ENCODE results near the gene RASL11A.

RASL11A gene

DNA sequence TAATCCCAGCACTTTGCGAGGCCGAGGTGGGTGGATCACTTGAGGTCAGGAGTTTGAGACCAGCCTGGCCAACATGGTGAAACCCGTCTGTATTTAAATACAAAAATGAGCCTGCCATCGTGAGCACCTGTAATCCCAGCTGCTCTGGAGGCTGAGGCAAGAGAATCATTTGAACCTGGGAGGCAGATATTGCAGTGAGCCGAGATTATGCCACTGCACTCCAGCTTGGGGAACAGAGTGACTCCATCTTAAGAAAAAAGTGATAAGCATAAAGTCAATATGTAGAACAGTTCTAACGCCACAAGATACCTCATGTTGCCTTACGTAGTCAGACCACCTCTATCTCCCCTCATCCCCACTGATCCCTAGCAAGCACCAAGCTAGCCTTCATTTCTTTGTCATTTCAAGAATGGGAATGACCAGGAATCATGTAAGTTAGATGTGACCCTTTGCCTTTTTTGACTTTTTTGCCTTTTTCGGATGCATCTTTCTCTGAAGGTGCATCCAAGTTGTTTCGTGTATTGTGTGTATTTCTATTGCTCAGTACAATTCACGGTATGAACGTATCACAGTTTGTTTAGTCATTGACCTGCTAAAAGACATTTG lies 12.9 kb upstream of the RASL11A start:
- no peak for DNase-seq (ENCODE audit: low spot score)
- CTCF ChIA-PET = no interaction called here
- POLR2A ChIA-PET (ENCODE audit: low non-redundant PET) = interaction anchor here (0.6 to 1.0 kb wide), 2 partner anchors 20 to 63 kb away, joined by 4 to 5 read pairs; no protein-coding TSS in a partner anchor
- no peak overlapping the region for H3K27ac ChIP-seq
- TF ChIP-seq, protein P1, sequence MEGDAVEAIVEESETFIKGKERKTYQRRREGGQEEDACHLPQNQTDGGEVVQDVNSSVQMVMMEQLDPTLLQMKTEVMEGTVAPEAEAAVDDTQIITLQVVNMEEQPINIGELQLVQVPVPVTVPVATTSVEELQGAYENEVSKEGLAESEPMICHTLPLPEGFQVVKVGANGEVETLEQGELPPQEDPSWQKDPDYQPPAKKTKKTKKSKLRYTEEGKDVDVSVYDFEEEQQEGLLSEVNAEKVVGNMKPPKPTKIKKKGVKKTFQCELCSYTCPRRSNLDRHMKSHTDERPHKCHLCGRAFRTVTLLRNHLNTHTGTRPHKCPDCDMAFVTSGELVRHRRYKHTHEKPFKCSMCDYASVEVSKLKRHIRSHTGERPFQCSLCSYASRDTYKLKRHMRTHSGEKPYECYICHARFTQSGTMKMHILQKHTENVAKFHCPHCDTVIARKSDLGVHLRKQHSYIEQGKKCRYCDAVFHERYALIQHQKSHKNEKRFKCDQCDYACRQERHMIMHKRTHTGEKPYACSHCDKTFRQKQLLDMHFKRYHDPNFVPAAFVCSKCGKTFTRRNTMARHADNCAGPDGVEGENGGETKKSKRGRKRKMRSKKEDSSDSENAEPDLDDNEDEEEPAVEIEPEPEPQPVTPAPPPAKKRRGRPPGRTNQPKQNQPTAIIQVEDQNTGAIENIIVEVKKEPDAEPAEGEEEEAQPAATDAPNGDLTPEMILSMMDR (conservative IDR thresholded peaks at IDR 0.05; ENCODE audit: low read depth) = no peak

DNA sequence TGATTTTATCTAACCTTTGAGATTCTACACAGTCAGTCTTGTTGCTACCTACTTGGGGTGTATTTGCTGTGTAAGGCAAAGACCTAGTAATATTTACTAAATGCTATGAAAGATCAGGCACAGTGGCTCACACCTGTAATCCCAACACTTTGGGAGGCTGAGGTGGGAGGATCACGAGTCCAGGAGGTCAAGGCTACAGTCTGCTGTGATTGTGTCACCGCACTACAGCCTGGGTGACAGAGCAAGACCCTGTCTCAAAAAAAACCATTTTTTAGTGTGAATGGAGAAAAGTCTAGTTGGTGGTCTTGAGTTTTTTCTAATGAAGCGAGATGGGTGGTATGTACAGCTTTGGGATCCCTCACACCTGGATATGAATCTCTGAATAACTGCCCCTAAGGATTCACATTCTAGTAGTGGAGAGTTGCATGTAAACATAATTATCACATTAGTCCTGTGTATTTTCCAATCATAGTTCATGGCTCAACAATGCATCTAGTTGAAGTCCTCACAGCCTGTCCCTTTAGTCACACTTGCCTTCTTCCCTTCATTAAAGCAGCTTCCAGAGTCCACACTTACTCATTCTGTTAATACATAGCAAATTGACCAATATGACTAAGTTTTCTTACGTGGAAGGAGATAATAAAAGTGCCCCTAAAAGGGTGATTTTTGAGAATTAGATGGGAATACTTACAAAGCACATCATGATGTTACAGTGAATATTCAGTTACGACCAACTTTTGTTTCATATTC lies 11.8 kb upstream of the RASL11A start:
- no peak for DNase-seq (ENCODE audit: low spot score)
- TF ChIP-seq, protein P1 (conservative IDR thresholded peaks at IDR 0.05; ENCODE audit: low read depth) = no peak
- ChIA-PET POLR2A (ENCODE audit: low non-redundant PET) (no interaction called here), CTCF (no interaction called here)
- H3K27ac ChIP-seq = no peak overlapping the region

DNA sequence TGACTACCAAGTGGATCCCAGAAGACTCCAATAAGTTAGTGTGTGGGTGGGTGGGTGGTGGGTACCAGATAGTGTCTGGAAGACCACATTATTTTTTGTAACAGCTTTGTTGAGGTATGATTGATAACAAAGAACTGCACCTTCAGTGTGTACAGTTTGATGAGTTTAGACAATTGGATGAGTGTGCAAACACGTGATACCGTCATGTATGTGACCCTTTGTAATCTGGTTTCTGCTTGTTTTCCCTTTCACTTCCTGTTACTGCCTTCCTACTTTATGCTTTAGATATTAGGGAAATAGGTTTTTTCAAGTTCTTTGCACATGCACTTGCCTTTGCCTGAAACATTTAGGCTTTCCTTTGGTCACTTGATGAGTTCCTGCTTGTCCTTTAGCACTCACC lies 10.8 kb upstream of the RASL11A start:
- TF ChIP-seq, protein P1 (conservative IDR thresholded peaks at IDR 0.05; ENCODE audit: low read depth) = no peak
- CTCF ChIA-PET = no interaction called here
- POLR2A ChIA-PET (ENCODE audit: low non-redundant PET) = no interaction called here
- H3K27ac ChIP-seq = no peak overlapping the region
- no peak for DNase-seq (ENCODE audit: low spot score)

DNA sequence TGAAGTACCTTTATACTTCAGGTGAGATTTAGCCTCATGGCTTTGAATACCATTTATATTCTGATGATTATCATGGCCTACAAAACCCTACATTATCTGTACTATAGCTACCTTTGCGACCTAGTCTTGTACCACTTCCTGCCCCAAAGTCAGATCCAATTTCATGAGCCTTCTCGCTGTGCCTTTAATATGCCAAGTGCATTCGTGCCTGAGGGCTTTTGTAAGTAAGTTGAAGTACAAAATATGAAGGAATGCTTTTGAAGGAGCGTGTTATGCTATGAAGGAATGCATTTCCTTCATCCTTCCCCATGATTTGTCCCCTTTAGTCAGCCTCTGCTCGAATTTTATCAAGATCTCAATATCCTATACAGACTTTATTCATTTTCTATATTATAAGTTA lies 9.2 kb upstream of the RASL11A start:
- H3K27ac ChIP-seq = no peak overlapping the region
- DNase-seq (ENCODE audit: low spot score) = no peak
- POLR2A ChIA-PET (ENCODE audit: low non-redundant PET) = no interaction called here
- TF ChIP-seq, protein P1 (conservative IDR thresholded peaks at IDR 0.05; ENCODE audit: low read depth) = no peak
- CTCF ChIA-PET = no interaction called here

DNA sequence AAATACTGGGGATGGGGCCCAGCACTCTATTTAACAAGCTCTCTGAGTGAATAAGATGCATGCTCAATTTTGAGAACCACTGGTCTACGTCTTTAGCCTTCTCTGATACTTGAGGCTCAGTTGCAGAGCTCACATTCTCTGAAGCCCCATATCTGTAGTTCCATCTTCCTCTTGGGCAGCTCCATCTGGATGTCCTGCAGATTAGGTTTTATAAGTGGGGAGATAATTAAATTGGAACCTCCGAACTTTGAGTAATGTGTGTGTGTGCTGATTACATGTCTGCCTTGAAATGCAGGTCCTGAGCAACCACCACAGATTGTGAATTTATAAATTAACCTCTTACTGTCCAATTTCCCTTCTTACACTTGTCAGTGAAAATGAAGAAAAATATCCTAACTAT lies 7.2 kb upstream of the RASL11A start:
- no peak overlapping the region for H3K27ac ChIP-seq
- TF ChIP-seq, protein P1 (conservative IDR thresholded peaks at IDR 0.05; ENCODE audit: low read depth) = no peak
- DNase-seq (ENCODE audit: low spot score) = no peak
- POLR2A ChIA-PET (ENCODE audit: low non-redundant PET) = no interaction called here
- CTCF ChIA-PET = interaction anchor here (0.7 kb wide), 2 partner anchors 76 to 412 kb away, joined by 4 to 6 read pairs; no protein-coding TSS in a partner anchor

DNA sequence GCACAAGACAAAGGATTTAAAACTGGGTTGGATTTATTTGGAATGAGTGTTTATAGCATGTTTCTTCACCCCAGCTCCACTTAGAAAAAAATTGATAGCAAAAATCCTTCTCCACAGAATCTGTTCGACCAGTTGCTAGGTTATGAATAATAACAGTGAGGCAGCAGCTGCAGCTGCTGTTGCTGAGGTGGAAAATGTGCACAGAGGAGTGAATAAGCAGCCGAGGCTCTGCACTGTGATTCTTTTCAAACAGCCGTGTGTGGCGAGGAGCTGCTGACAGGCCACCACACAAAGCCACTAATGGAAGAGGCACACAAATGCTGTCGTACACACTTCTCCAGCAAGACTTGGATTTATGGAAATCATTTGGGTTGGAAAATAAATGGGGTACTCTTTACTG lies 6.4 kb upstream of the RASL11A start:
- POLR2A ChIA-PET (ENCODE audit: low non-redundant PET) = no interaction called here
- no peak for DNase-seq (ENCODE audit: low spot score)
- no peak overlapping the region for H3K27ac ChIP-seq
- TF ChIP-seq, protein P1 (conservative IDR thresholded peaks at IDR 0.05; ENCODE audit: low read depth) = no peak
- CTCF ChIA-PET = interaction anchor here (0.7 kb wide), 1 partner anchor 413 kb away, joined by 4 read pairs; no protein-coding TSS in a partner anchor
